Nephron (organoid): ENCODE measurements around the gene ERMN.
A peak's percentile ranks its signal among the peaks of the same experiment; 100 is the strongest.

Source experiments
- H3K27ac Mint-ChIP-seq, 3 experiments: 2 replicates each; pipeline ENCODE4 v1.8.0; 2020; ENCODE audit warnings: mixed read lengths in 3 of 3, mild to moderate bottlenecking in 2 of 3, moderate library complexity in 1 of 3
- H3K27me3 Mint-ChIP-seq: 2 replicates; pipeline ENCODE4 v1.8.0; 2021; ENCODE audit warnings: low read depth, mild to moderate bottlenecking, moderate library complexity, mixed read lengths
- H3K36me3 Mint-ChIP-seq: 2 replicates; pipeline ENCODE4 v1.8.0; 2020; ENCODE audit warnings: low read depth, mixed read lengths
- H3K4me1 Mint-ChIP-seq: 2 replicates; pipeline ENCODE4 v1.8.0; 2020; ENCODE audit warnings: mixed read lengths
- H3K4me3 Mint-ChIP-seq, 3 experiments: 2 replicates each; pipeline ENCODE4 v1.8.0; 2020; ENCODE audit warnings: mild to moderate bottlenecking in 3 of 3, mixed read lengths in 3 of 3, moderate library complexity in 2 of 3
- H3K9me3 Mint-ChIP-seq: 2 replicates; pipeline ENCODE4 v1.8.0; 2020; ENCODE audit warnings: mixed read lengths
- CTCF ChIP-seq, 3 experiments: fragments of 200-600 bp; sonication (generic); IDR thresholded peaks; one replicate each; pipeline ENCODE4 v1.5.0; 2021; ENCODE audit warnings: antibody characterized with exemption in 3 of 3; ENCODE audit not compliant: unreplicated experiment in 3 of 3

The ERMN gene

DNA sequence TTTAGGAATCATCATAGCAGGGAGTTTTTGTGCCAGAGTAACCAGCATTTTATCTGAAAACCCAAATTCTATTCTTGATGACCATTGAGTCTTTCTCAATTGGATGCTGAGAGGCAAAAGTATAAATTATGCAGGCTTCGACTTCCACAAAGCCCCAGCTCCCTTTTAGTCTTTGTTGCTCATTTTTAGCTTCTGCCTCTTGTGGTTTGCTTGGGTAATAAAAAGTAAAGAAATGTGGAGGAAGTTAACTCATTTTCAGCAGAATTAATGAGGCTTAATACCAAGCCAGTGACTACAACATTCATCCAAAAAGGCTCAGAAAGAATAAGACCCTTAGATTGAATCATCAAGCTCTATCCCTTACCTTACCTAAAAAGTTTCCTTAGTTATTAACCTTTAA lies 18.6 kb downstream of the ERMN start:
- Mint-ChIP-seq H3K4me3 (no peak overlapping the region), H3K4me1 (peaks cover 5% of the 10 kb centered on the region), H3K27ac (no peak overlapping the region), H3K9me3 (no peaks in the 10 kb centered on the region), H3K36me3 (no peaks in the 10 kb centered on the region), H3K27me3 (peaks cover 7% of the 10 kb centered on the region)
- TF ChIP-seq CTCF (IDR thresholded peaks at IDR 0.05; ENCODE audit: unreplicated experiment in 3 of 3): peak; percentile 23 to 47 (median 32)

DNA sequence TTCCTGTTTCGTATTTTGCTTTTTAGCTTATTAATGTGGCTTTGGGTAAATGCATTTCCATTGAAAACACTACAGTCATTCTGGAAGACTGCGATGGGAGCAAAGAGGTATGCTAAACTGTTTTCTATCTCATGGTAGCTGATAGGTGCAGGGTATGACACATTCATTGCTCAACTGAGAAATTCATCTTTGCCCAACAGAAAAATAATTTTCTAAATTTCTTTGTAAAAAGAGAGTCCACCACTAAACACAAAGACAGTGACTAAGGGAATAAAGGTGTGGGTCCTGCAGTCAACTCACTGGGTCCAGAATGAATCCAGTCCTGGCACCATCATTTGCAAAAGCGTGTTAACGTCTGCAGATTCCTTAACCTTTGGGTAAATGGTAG lies 19.9 kb downstream of the ERMN start:
- Mint-ChIP-seq H3K36me3 (no peaks in the 10 kb centered on the region), H3K27me3 (peaks cover 13% of the 10 kb centered on the region), H3K9me3 (no peaks in the 10 kb centered on the region), H3K4me1 (peaks cover 5% of the 10 kb centered on the region), H3K27ac (no peak overlapping the region), H3K4me3 (no peak overlapping the region)
- no peak for TF ChIP-seq CTCF (IDR thresholded peaks at IDR 0.05; ENCODE audit: unreplicated experiment in 3 of 3)

- TF ChIP-seq CTCF (IDR thresholded peaks at IDR 0.05; ENCODE audit: unreplicated experiment in 3 of 3): no peak
- H3K4me1 Mint-ChIP-seq: peaks cover 5% of the 10 kb centered on the region
- H3K27me3 Mint-ChIP-seq: peaks cover 16% of the 10 kb centered on the region
- H3K36me3 Mint-ChIP-seq: no peaks in the 10 kb centered on the region
- H3K9me3 Mint-ChIP-seq: no peaks in the 10 kb centered on the region
- peak overlapping the region in 2 of 3 experiments; percentile 66 to 81 for H3K27ac Mint-ChIP-seq
- H3K4me3 Mint-ChIP-seq: peak overlapping the region in 1 of 3 experiments; percentile 24
These were observed 20.6 kb downstream of the ERMN start for GRCh38 chr2:157304811-157305722.

- Mint-ChIP-seq H3K4me3 (no peak overlapping the region), H3K27me3 (peaks cover 12% of the 10 kb centered on the region), H3K36me3 (no peaks in the 10 kb centered on the region), H3K27ac (no peak overlapping the region), H3K4me1 (peaks cover 5% of the 10 kb centered on the region), H3K9me3 (no peaks in the 10 kb centered on the region)
- TF ChIP-seq CTCF (IDR thresholded peaks at IDR 0.05; ENCODE audit: unreplicated experiment in 3 of 3): no peak
These were observed 22.0 kb downstream of the ERMN start for GRCh38 chr2:157303612-157304011.

GRCh38 chr2:157302492-157303099 lies 23.0 kb downstream of the ERMN start:
- Mint-ChIP-seq H3K27ac (no peak overlapping the region), H3K36me3 (no peaks in the 10 kb centered on the region), H3K27me3 (peaks cover 12% of the 10 kb centered on the region), H3K9me3 (no peaks in the 10 kb centered on the region), H3K4me1 (peaks cover 5% of the 10 kb centered on the region), H3K4me3 (no peak overlapping the region)
- peak; percentile 81 to 91 (median 89) for TF ChIP-seq CTCF (IDR thresholded peaks at IDR 0.05; ENCODE audit: unreplicated experiment in 3 of 3)
